ENCODE results near the gene RAPGEF4. TPM values are rescaled to one million over a fixed set of nuclear protein-coding genes. Genes with fewer than 3 reads are reported as not detected.

RAPGEF4 gene
- total and polyA plus RNA-seq, 2 of the 4 experiments (the other 2 are of a cell fraction), result 1.7 to 3.2 TPM

GRCh38 chr2:172929644-172930043 lies 194.0 kb downstream of the RAPGEF4 start:
- H2BK15ac ChIP-seq (ENCODE audit: low read depth, low read length), result no peak overlapping the region; the same call in 2 of the 3 replicates
- BruUV-seq (replicated peaks), result no TSS peak
- H3K9me3 ChIP-seq (ENCODE audit: control insufficient read depth, insufficient read depth, low read length), result no peaks in the 10 kb centered on the region
- H2BK5ac ChIP-seq (ENCODE audit: low read depth, low read length, poor library complexity, severe bottlenecking), result no peak overlapping the region
- no peak overlapping the region for H4K8ac ChIP-seq (ENCODE audit: low read depth in 2 of 2, low read length in 2 of 2)
- no peak overlapping the region for H2AFZ ChIP-seq (replicated peaks; ENCODE audit: low read length, poor library complexity)
- H3K4me2 ChIP-seq (ENCODE audit: low read depth, low read length), result no peak overlapping the region
- no peaks in the 10 kb centered on the region for H3K36me3 ChIP-seq (ENCODE audit: control insufficient read depth, insufficient read depth, low read length)
- ChIA-PET CTCF (interaction anchor here (2.5 kb wide), 1 partner anchor 117 kb away, joined by 13 read pairs; no protein-coding TSS in a partner anchor), POLR2A (ENCODE audit: unreplicated experiment) (no interaction called here)
- no peak overlapping the region for H3K4me3 ChIP-seq (ENCODE audit: insufficient read depth, low read depth, low read length)
- peaks cover 7% of the 10 kb centered on the region for H3K4me1 ChIP-seq (ENCODE audit: control insufficient read depth, insufficient read depth, low read length)
- no peaks in the 10 kb centered on the region for H3K27me3 ChIP-seq (ENCODE audit: control insufficient read depth, insufficient read depth, low read length)
- peaks cover 3% of the 10 kb centered on the region; the same call in 1 of the 2 replicates for H4K20me1 ChIP-seq (ENCODE audit: insufficient read depth, low read length)
- intact Hi-C loops (cut with micrococcal nuclease), result loop anchor here (5.0 to 10.0 kb wide), 2 partner anchors 93 to 335 kb away; no protein-coding TSS in a partner anchor
- no peaks in the 10 kb centered on the region for H3K79me1 ChIP-seq (ENCODE audit: low read depth in 1 of 2, low read length in 2 of 2)
- no peak overlapping the region for H3K4ac ChIP-seq (ENCODE audit: low read depth, low read length)
- no peak for ATAC-seq (ENCODE audit: low read depth)
- in situ Hi-C loops (cut with MboI; ENCODE audit: low sequenced_read_pairs), result loop anchor here (5.0 kb wide), 1 partner anchor 117 kb away; no protein-coding TSS in a partner anchor
- dilution Hi-C loops (cut with HindIII; ENCODE audit: low sequenced_read_pairs, unreplicated experiment), result no loop called here
- no peak overlapping the region for H3K18ac ChIP-seq (ENCODE audit: low read depth, low read length)
- no peak for DNase-seq
- no peak overlapping the region for H2BK20ac ChIP-seq (ENCODE audit: low read depth, low read length)
- H2AK9ac ChIP-seq (replicated peaks; ENCODE audit: low read depth, low read length, poor library complexity), result no peak overlapping the region
- TF ChIP-seq MXI1 (IDR thresholded peaks at IDR 0.05; ENCODE audit: borderline replicate concordance, low read depth, low read length) (no peak), SMC3 (IDR thresholded peaks at IDR 0.05; ENCODE audit: low read depth, low read length) (no peak), NFE2L2 (IDR thresholded peaks at IDR 0.05; ENCODE audit: low read depth, low read length) (no peak), MAZ (IDR thresholded peaks at IDR 0.05; ENCODE audit: borderline replicate concordance, low read depth, low read length) (no peak), ELK1 (IDR thresholded peaks at IDR 0.05; ENCODE audit: borderline replicate concordance, low read depth, low read length) (no peak), USF2 (IDR thresholded peaks at IDR 0.05; ENCODE audit: low read depth, low read length) (no peak), RCOR1 (IDR thresholded peaks at IDR 0.05; ENCODE audit: insufficient replicate concordance, low read length) (no peak), BHLHE40 (IDR thresholded peaks at IDR 0.05; ENCODE audit: low read depth, low read length) (no peak), CTCF (conservative IDR thresholded peaks at IDR 0.05; ENCODE audit: low read depth, low read length) (no peak), RAD21 (IDR thresholded peaks at IDR 0.05; ENCODE audit: low read length) (no peak), POLR2A (IDR thresholded peaks at IDR 0.05; ENCODE audit: low read depth, low read length) (no peak), MAFK (IDR thresholded peaks at IDR 0.05; ENCODE audit: low read depth, low read length) (no peak), FOS (IDR thresholded peaks at IDR 0.05; ENCODE audit: low read depth, low read length) (no peak)
- H2BK120ac ChIP-seq (ENCODE audit: low read depth, low read length), result no peak overlapping the region
- H3K27ac ChIP-seq (ENCODE audit: insufficient read depth, low read length), result no peak overlapping the region
- H3K56ac ChIP-seq (ENCODE audit: extremely low read depth, insufficient read depth, low read length), result no peak overlapping the region
- H3K9ac ChIP-seq (ENCODE audit: low read depth, low read length), result no peak overlapping the region
- H4K5ac ChIP-seq (ENCODE audit: low read depth, low read length), result no peak overlapping the region
- H4K91ac ChIP-seq (ENCODE audit: insufficient read depth, low read depth, low read length), result no peak overlapping the region
- no peaks in the 10 kb centered on the region for H3K9me1 ChIP-seq (ENCODE audit: insufficient read depth, low read length)
- no peak overlapping the region for H3K23ac ChIP-seq (ENCODE audit: low read depth, low read length)
- H2AK5ac ChIP-seq (ENCODE audit: low read depth, low read length), result 0 out of 2 replicates have a peak overlapping the region, but pooled peaks have one; percentile 11
- no CpG with 5 or more reads among the region's 2 CpGs for WGBS, 2 experiments (ENCODE audit: extremely low coverage in 2 of 2, insufficient read length in 1 of 2)
- no peak overlapping the region for H3K14ac ChIP-seq (replicated peaks; ENCODE audit: low read depth, low read length)

All from IMR-90 (cell line).